Skeletal muscle satellite cell (primary cell): Measurements from ENCODE around the gene FBXL7.

Experiments
- H3K27me3 ChIP-seq: 2 replicates; pipeline ENCODE4 v1.7.0; 2013; ENCODE audit warnings: low read length; ENCODE audit not compliant: control insufficient read depth, insufficient read depth
- H3K36me3 ChIP-seq: 2 replicates; pipeline ENCODE4 v1.7.0; 2013; ENCODE audit warnings: mild to moderate bottlenecking, control low read depth, low read length; ENCODE audit not compliant: insufficient read depth
- H3K4me1 ChIP-seq: 2 replicates; pipeline ENCODE4 v1.7.0; 2013; ENCODE audit warnings: low read length; ENCODE audit not compliant: control insufficient read depth, insufficient read depth
- H3K4me2 ChIP-seq: 2 replicates; pipeline ENCODE4 v1.7.0; 2013; ENCODE audit warnings: mild to moderate bottlenecking, low read length
- H3K4me3 ChIP-seq: 2 replicates; pipeline ENCODE4 v1.7.0; 2013; ENCODE audit warnings: low read length
- H3K9ac ChIP-seq: 2 replicates; pipeline ENCODE4 v1.7.0; 2013; ENCODE audit warnings: mild to moderate bottlenecking, low read depth, low read length, moderate library complexity
- H3K9me3 ChIP-seq: replicated peaks from 2 replicates; pipeline ENCODE4 v1.7.0; 2013; ENCODE audit warnings: mild to moderate bottlenecking, control low read depth, low read length

FBXL7 gene

GRCh38 chr5:15585128-15585527, 85.1 kb downstream of the FBXL7 start:
- no peaks in the 10 kb centered on the region for H3K9me3 ChIP-seq
- H3K27me3 ChIP-seq, result no peaks in the 10 kb centered on the region
- no peak overlapping the region for H3K4me3 ChIP-seq
- peaks cover 5% of the 10 kb centered on the region for H3K36me3 ChIP-seq
- no peaks in the 10 kb centered on the region for H3K4me1 ChIP-seq
- no peak overlapping the region for H3K9ac ChIP-seq
- H3K4me2 ChIP-seq, result no peak overlapping the region

- H3K36me3 ChIP-seq, result peaks cover 5% of the 10 kb centered on the region
Measured at GRCh38 chr5:15585841-15586591, 86.0 kb downstream of the FBXL7 start.

GRCh38 chr5:15587916-15588315, 87.9 kb downstream of the FBXL7 start:
- H3K4me3 ChIP-seq, result no peak overlapping the region
- no peaks in the 10 kb centered on the region for H3K9me3 ChIP-seq
- no peaks in the 10 kb centered on the region for H3K4me1 ChIP-seq
- H3K36me3 ChIP-seq, result peaks cover 5% of the 10 kb centered on the region
- H3K4me2 ChIP-seq, result no peak overlapping the region
- no peaks in the 10 kb centered on the region for H3K27me3 ChIP-seq
- H3K9ac ChIP-seq, result no peak overlapping the region

More at GRCh38 chr5:15585841-15586591, 86.0 kb downstream of the FBXL7 start:
- H3K9ac ChIP-seq, result no peak overlapping the region
- H3K27me3 ChIP-seq, result no peaks in the 10 kb centered on the region
- H3K4me2 ChIP-seq, result no peak overlapping the region
- no peaks in the 10 kb centered on the region for H3K4me1 ChIP-seq
- H3K4me3 ChIP-seq, result no peak overlapping the region
- no peaks in the 10 kb centered on the region for H3K9me3 ChIP-seq

- H3K4me1 ChIP-seq, result no peaks in the 10 kb centered on the region
- H3K27me3 ChIP-seq, result no peaks in the 10 kb centered on the region
Measured at GRCh38 chr5:15592728-15593127, 92.7 kb downstream of the FBXL7 start.

GRCh38 chr5:15594977-15595568, 95.1 kb downstream of the FBXL7 start:
- H3K36me3 ChIP-seq, result no peaks in the 10 kb centered on the region
- no peaks in the 10 kb centered on the region for H3K9me3 ChIP-seq
- no peak overlapping the region for H3K9ac ChIP-seq
- no peaks in the 10 kb centered on the region for H3K27me3 ChIP-seq
- no peak overlapping the region for H3K4me2 ChIP-seq
- no peak overlapping the region for H3K4me3 ChIP-seq
- no peaks in the 10 kb centered on the region for H3K4me1 ChIP-seq

More at GRCh38 chr5:15592728-15593127, 92.7 kb downstream of the FBXL7 start:
- Histone ChIP-seq H3K36me3 (no peaks in the 10 kb centered on the region), H3K9me3 (no peaks in the 10 kb centered on the region), H3K4me2 (no peak overlapping the region), H3K4me3 (no peak overlapping the region), H3K9ac (no peak overlapping the region)

- Histone ChIP-seq H3K4me2 (no peak overlapping the region), H3K9me3 (no peaks in the 10 kb centered on the region), H3K36me3 (no peaks in the 10 kb centered on the region), H3K9ac (no peak overlapping the region), H3K27me3 (no peaks in the 10 kb centered on the region), H3K4me1 (no peaks in the 10 kb centered on the region), H3K4me3 (no peak overlapping the region)
Measured at GRCh38 chr5:15595929-15596328, 95.9 kb downstream of the FBXL7 start.

GRCh38 chr5:15596936-15597335, 97.0 kb downstream of the FBXL7 start:
- no peak overlapping the region for H3K4me3 ChIP-seq
- no peak overlapping the region for H3K9ac ChIP-seq
- H3K9me3 ChIP-seq, result no peaks in the 10 kb centered on the region
- H3K27me3 ChIP-seq, result no peaks in the 10 kb centered on the region
- H3K36me3 ChIP-seq, result no peaks in the 10 kb centered on the region
- no peak overlapping the region for H3K4me2 ChIP-seq
- H3K4me1 ChIP-seq, result no peaks in the 10 kb centered on the region

DNA sequence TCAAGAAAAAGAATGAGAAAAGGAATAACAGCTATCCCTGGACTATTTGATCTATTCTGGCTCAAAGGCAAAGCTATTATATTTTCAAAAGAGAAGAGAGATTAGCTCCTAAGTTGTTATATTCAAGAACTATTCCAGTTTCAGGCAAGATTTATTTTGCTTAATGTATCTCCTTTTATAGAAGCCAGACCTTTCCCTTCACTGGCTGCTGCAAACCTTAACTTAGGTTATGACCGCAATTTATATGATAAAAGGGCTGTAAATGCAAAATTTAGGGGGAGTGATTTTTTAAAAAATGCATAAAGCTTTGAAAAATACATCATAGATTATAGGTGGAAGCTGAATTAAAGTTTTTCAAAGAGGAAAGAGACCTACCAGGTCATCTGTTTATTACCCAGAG, 97.8 kb downstream of the FBXL7 start:
- H3K4me2 ChIP-seq, result no peak overlapping the region
- no peaks in the 10 kb centered on the region for H3K4me1 ChIP-seq
- H3K27me3 ChIP-seq, result no peaks in the 10 kb centered on the region
- no peak overlapping the region for H3K4me3 ChIP-seq
- H3K9ac ChIP-seq, result no peak overlapping the region
- no peaks in the 10 kb centered on the region for H3K9me3 ChIP-seq
- no peaks in the 10 kb centered on the region for H3K36me3 ChIP-seq

GRCh38 chr5:15598294-15598902, 98.4 kb downstream of the FBXL7 start:
- H3K4me3 ChIP-seq, result no peak overlapping the region
- no peak overlapping the region for H3K4me2 ChIP-seq
- no peaks in the 10 kb centered on the region for H3K4me1 ChIP-seq
- no peaks in the 10 kb centered on the region for H3K9me3 ChIP-seq
- H3K27me3 ChIP-seq, result no peaks in the 10 kb centered on the region
- no peaks in the 10 kb centered on the region for H3K36me3 ChIP-seq
- H3K9ac ChIP-seq, result no peak overlapping the region

DNA sequence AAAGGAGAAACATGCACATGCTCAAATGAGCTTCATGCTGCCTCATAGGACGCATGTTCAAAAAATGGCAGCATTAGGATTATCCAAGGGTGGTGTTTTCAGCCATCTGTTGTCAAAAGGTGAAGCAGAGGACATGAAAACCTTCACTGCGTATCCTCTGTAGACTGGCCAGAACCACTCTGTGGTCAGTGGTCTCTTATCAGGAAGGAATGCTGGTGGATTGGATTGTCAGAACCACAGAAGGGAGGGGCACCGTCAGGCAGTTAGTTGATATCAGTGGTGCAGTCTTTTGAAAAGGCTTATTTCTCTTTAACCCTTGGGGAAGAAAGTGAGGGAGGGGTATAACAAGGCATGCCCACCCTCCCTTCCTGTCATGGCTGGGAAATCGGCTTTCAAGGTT, 100.1 kb downstream of the FBXL7 start:
- Histone ChIP-seq H3K9me3 (no peaks in the 10 kb centered on the region), H3K36me3 (no peaks in the 10 kb centered on the region), H3K4me3 (no peak overlapping the region), H3K4me2 (no peak overlapping the region), H3K9ac (no peak overlapping the region), H3K4me1 (no peaks in the 10 kb centered on the region), H3K27me3 (no peaks in the 10 kb centered on the region)

DNA sequence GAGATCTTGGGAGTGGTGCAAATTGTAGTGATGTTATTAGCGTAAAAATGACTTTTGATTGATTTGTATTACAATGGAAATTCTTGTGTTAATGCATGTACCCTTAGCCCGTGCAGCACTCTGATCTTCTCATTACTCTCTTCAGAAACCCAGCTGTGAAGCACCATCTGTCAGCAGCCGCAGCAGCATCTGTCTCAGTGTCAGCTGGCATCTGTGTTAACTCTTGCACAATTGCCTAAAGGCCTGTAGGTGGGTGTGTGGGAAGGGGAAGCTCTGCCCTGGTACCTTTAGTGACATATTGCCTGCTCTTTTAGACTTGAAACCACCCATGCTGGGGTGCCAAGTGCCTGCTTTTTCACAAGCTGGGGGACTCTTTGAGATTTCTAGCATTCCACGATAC, 101.3 kb downstream of the FBXL7 start:
- H3K27me3 ChIP-seq, result no peaks in the 10 kb centered on the region
- H3K36me3 ChIP-seq, result no peaks in the 10 kb centered on the region
- no peak overlapping the region for H3K9ac ChIP-seq
- no peaks in the 10 kb centered on the region for H3K4me1 ChIP-seq
- H3K9me3 ChIP-seq, result no peaks in the 10 kb centered on the region
- H3K4me2 ChIP-seq, result no peak overlapping the region
- no peak overlapping the region for H3K4me3 ChIP-seq
